Measurements from ENCODE around the gene BSDC1. TPM values are rescaled to one million over a fixed set of nuclear protein-coding genes. Genes with fewer than 3 reads are reported as not detected.
"Not testable (repeated sequence)": the region's sequence is repeated elsewhere in the genome, so short reads cannot be mapped to it uniquely, and the experiment has no call there.

Gene BSDC1
- polyA plus RNA-seq, 10 donors, result 34.3 to 43.8 (median 40.0) TPM

DNA sequence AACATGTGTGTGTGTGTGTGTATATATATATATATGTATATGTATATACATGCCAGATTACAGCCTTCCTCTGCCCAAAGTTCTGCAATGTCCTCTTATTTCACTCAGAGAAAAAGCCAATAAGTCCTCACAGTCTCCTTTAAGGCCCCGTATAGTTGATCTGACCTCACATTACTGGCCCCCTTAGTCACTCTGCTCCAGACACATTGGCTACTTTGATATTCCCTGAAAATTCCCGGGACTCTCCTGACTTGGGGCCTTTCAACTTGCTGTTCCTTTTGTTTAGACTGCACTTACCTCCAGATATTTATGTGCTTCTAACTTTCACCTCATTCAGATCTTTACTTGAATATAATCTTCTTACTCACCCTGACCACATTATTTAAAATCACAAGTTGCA is 4.2 kb upstream of the BSDC1 start:
- DNase-seq, result no peak

DNA sequence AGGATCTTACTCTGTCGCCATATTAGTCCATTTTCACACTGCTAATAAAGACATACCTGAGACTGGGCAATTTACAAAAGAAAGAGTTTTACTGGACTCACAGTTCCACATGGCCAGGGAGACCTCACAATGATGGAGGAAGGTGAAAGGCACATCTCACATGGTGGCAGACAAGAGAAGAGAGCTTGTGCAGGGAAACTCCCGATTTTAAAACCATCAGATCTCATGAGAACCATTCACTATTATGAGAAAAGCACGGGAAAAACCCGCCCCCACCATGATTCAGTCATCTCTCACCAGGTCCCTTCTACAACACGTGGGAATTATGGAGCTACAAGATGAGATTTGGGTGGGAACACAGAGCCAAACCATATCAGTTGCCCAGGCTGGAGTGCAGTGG is 2.3 kb upstream of the BSDC1 start:
- not testable (repeated sequence) for DNase-seq

DNA sequence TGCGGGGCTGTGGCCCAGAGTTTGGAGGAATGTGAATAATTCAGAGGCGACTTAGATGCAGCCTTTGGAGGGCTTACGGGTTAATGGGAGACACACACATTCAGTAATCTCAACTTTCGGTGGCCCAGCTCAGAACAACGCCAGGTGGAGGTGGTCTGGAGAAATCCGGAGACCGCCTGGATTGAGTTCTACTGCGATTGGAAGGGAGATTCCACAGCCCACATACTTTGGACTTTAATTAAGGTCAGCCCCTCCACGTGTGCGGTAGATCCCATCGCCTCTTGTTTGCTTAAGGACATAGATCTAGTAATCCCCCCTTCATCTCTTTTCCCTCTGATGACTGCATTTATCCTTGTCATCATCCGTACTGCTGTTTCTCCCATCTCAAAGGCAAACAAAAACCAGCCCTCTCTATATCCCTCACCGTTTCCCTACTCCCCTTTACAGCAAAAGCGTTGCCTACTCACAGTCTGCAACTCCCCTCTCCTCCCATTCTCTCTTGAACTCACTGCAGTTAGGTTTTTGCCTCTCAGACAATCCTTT is 720 bp upstream of the BSDC1 start:
- no peak for DNase-seq

GRCh38 chr1:32393832-32394140 is 455 bp downstream of the BSDC1 start:
- DNase-seq, result no peak

DNA sequence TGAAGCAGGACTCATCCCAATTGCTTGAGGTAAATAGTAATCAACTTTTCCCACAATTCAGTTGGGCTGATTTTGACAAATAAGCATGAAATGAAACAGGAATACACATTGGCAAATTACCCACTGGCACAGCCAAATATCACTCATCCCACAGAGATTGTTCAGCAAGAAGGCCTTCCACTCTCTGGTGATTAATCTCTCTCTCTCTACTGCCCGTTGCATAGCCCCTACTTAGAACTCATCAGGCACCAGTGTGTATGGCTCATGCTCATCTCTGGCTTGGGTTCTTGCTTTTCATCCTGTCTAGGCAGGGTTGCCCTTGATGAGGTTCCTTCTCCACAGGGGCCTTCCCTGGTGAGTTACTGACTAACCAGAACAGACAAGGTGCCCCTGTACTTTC is 1.1 kb downstream of the BSDC1 start:
- DNase-seq, result no peak

DNA sequence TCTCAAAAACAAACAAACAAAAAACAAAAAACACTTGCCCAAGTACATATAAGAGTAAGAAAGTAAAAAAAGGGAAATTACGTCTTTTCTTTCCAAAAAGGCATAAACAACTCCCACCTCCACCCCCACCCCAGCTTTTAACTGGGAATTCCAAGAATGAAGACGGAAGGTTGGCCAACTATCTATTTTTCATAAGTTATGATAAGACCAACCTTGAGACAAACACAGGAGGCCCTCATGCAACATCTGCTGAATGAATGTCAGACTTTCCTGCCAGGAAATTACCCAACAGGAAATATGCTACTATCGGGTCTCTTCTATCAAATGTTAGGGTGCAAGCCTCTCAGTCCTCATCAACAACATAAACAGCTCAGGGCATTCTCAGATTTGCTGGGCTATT is 1.9 kb downstream of the BSDC1 start:
- no peak for DNase-seq

DNA sequence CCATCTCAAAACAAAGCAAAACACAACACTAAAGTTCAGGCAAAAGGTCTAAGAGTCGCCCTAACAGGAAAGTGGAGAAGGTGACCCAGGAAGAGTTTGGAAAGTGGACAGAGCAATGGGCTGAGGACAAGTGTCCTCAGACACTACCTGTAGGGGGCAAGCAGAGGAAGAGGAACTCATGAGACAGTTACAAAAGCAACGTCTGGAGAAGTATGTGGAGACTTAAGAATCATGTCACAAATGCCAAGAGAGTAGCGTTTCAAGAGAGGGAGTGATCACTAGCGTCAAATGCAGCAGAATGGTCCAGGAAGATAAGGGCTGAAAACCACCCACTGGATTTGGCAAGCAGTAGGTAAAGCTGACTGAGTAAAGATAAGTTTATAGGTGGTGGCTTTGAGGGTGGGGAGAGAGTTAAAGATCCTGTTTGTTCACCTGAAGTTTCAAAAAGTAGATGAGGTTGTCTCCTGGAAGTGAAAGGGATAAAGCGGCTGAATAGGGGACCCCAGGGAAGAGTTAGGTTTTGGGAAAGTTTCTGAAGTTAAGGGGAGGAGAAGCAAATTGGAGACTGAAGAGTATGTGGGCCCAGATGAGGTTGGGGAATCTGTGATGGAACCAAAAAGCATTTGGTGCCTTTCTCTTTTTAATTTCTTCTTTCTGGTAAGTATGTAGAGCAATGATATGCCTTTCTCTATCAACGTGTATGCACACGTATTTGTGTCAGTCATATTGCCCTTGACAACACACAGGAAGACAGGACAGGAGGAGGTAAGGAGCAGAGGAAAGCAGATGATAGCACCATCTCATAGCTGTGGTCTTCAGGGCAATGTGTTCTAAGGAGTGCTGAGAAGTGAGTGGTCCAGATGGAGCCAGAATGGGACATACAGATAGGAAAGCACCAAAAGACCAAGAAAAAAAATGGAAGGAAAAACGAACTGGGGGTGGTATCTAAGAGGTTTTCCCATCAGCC is 3.1 kb downstream of the BSDC1 start:
- DNase-seq, result no peak

GRCh38 chr1:32388641-32389040 is 5.6 kb downstream of the BSDC1 start:
- DNase-seq, result no peak

- no peak for DNase-seq
Measured at GRCh38 chr1:32386676-32387392, 7.4 kb downstream of the BSDC1 start.

DNA sequence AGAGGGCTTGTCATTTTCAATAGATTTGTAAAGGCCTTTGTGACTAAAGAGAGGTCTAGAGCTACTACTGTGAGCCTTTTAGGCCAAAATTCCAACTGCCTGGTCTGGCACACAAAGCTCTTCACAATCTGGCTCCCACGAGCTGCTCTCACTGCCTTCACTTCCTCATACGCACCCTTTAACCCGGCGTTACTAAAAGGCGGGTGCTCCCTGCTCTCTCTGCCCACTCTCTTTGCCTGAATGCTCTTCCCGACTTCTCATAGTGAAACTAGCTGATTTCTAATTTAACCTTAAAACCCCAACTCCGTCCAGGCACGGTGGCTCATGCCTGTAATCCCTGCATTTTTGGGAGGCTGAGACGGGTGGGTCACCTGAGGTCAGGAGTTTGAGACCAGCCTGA is 14.2 kb downstream of the BSDC1 start:
- no peak for DNase-seq

- no peak for DNase-seq
Measured at GRCh38 chr1:32377541-32378220, 16.6 kb downstream of the BSDC1 start.

DNA sequence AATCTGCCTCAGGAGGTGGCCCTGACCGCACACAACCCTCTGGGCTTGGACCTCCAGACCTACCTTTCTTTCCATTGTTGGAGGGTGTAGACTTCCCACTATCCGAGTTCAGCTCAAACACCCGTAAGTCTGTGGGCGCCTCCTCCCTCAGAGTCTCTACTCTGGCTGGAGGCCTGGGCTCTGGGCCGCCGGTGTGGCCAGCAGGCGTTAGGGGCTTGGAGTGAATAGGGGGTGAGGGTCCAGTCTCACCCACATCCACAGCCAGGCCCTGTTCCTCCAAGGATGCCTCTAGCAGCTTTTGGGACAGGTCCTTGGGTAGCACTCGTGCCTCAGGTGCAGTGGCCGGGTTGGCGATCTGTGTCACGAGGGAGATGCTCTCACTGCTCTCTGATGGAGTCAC is 18.0 kb downstream of the BSDC1 start:
- DNase-seq, result no peak

DNA sequence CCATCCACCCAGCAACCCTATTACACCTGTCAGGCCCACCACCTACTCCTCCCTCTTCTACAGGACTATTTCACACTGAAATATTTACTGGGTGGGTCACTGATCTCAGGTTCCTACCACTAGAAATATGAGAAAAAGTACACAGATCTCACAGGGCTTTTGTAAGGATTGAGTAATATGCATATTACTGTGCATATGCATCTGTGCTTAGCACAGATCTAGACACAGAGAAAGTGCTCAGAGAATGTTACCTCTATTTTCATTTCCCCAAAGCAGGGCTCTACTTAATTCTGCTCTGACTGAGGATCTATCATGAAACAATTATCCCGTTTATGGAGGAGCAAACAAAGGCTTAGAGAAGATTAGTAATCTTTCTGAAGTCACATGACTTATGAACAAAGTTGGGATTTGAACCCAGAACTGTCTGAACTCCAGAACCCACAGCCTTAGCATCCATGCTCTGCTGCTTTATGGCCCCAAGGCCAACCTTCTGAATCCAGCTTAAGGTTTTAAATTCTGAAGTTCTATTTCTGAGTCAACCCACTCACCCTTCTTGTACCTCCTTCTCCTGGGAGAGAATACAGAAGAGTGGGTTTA is 20.1 kb downstream of the BSDC1 start:
- DNase-seq, result no peak

- DNase-seq, result no peak
Measured at GRCh38 chr1:32372149-32372756, 22.0 kb downstream of the BSDC1 start.

DNA sequence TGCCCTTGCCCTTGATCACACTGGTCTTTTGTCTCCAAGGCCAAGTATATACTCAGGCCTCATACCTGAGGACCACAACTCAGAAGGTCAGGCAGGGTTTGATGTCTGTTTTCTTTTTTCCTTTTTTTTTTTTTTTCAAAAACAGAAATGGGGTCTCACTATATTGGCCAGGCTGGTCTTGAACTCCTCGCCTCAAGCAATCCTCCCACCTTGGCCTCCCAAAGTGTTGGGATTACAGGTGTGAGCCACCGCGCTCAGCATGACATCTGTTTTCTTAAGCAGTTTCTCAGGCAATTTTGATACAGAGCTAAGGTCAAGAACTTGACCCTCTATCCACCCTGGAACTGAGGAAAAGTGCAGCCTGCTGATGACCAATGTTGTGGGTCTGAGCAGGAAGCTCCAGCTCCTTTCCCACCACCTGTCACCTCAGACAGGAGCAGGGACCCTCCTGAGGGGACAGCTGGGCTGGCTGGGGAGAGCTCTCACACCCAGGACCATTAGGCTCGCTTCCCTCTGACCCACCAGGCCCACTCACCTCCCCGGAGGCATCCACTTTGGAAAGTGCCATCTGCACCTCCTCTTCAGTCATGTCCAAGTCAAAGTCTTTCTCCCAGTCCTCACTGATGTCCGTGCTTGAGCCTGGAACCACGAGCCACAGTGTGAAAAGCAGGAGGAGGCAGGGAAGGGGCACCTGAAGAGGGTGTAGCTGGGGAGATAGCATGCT is 26.2 kb downstream of the BSDC1 start:
- no peak for DNase-seq

- DNase-seq, result no peak
Measured at GRCh38 chr1:32365445-32365844, 28.8 kb downstream of the BSDC1 start.

DNA sequence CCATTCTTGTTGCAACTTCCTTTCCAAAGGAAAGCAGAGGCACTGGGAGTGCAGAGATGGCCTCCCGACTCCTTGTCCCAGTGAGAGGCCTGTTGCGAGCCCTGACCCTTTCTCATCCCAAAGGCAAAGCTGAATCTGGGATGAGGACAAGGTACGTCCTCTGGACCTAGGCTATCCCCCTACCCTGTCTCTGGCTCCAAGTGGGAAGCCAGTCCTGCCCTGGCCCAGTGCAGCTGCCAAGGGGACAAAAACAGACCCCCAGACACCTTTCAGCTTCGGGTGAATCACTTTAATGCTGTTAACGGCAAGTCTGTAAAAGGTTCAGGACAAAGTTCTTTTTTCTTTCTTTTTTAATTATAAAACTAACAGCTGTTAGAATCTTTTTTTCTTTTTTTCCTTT is 29.4 kb downstream of the BSDC1 start:
- DNase-seq, result no peak

DNA sequence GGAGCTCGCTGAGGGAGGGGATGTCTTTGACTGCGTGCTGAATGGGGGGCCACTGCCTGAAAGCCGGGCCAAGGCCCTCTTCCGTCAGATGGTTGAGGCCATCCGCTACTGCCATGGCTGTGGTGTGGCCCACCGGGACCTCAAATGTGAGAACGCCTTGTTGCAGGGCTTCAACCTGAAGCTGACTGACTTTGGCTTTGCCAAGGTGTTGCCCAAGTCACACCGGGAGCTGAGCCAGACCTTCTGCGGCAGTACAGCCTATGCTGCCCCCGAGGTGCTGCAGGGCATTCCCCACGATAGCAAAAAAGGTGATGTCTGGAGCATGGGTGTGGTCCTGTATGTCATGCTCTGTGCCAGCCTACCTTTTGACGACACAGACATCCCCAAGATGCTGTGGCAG is 30.5 kb downstream of the BSDC1 start:
- no peak for DNase-seq

DNA sequence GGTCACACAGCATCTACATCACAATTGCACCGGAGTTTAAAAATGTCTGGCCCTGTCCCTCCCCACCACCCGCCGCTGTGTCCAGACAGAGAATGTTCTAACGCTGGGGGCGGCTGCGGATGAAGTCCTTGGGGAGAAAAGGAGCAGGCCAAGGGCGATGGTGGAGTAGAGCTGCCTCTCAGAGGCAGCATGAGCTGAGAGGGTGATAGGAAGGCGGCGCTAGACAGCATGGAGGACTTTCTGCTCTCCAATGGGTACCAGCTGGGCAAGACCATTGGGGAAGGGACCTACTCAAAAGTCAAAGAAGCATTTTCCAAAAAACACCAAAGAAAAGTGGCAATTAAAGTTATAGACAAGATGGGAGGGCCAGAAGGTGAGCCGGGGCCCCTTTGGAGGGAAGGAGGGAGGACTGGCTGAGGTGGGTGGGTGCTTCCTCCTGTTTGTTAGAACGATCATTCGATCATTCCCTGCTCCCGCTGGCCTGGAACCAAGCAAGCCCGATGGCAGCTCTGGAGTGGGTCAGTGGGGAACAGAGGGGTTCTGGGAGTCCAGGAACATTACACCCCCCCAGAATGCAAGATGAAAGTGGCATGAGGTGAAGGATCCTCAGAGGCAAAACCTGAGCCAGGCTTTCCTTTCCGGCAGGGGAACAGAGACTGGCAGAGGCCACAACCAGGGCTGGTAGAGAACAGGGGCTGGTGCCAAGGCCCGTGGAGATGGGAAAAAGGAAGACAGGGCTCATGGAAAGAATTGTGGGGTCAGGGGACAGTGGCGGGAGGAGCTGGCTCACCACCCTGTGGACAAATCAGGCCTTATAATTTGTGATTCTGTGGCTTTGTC is 31.5 kb downstream of the BSDC1 start, which contains the start of the genes FAM229A and TSSK3:
Gene FAM229A, minus strand, starts transcription at position 12 of the 840 bp plus-strand sequence. CDS start 394 bp downstream, outside the sequence.
Gene TSSK3, plus strand, starts transcription at position 66 of the 840 bp plus-strand sequence. Its CDS starts 163 bp downstream, at position 229.
- DNase-seq, result no peak

Data from muscle of back (tissue), 11 donors.